Right ventricle myocardium inferior (tissue), 1 donor: Measurements from ENCODE around the gene TNNT3. TPM values are rescaled to one million over a fixed set of nuclear protein-coding genes. Genes with fewer than 3 reads are reported as not detected.
A peak's percentile ranks its signal among the peaks of the same experiment; 100 is the strongest.

ENCODE experiments used
- ATAC-seq: fragments of 200-7000 bp; cut with Tn5 transposase; one replicate; pipeline ENCODE4 v1.9.1; 2020; ENCODE audit warnings: mild to moderate bottlenecking, moderate library complexity
- DNase-seq: peaks from one replicate; pipeline ENCODE4 v3.0.0; 2021; ENCODE audit errors: missing footprints
- intact Hi-C: fragments of 100-400 bp; cut with DNase I; formaldehyde crosslinking; loops from one replicate; pipeline ENCODE4 v1.11.0; 2022
- total RNA-seq: library from RNA; stranded (reverse); fragmentation: NEBNext Ultra II Directional; extraction: Animal tissue kit (Norgen Biotek cat#: 25700); gene quantifications from one replicate; pipeline ENCODE4 v1.2.1, GENCODE V29; 2021
- donor health status: DM: no; HTN: yes; CAD: no; lungs with severe emphysema.

The TNNT3 gene
- total RNA-seq, 1 donor from 2014 or later = 36.3 TPM

GRCh38 chr11:1916986-1917522 is 2.4 kb upstream of the TNNT3 start:
- DNase-seq = peak; percentile 58
- intact Hi-C loops = loop anchor here (1.0 to 5.0 kb wide), 4 partner anchors 24 to 225 kb away; no protein-coding TSS in a partner anchor
- peak; percentile 58 for ATAC-seq

DNA sequence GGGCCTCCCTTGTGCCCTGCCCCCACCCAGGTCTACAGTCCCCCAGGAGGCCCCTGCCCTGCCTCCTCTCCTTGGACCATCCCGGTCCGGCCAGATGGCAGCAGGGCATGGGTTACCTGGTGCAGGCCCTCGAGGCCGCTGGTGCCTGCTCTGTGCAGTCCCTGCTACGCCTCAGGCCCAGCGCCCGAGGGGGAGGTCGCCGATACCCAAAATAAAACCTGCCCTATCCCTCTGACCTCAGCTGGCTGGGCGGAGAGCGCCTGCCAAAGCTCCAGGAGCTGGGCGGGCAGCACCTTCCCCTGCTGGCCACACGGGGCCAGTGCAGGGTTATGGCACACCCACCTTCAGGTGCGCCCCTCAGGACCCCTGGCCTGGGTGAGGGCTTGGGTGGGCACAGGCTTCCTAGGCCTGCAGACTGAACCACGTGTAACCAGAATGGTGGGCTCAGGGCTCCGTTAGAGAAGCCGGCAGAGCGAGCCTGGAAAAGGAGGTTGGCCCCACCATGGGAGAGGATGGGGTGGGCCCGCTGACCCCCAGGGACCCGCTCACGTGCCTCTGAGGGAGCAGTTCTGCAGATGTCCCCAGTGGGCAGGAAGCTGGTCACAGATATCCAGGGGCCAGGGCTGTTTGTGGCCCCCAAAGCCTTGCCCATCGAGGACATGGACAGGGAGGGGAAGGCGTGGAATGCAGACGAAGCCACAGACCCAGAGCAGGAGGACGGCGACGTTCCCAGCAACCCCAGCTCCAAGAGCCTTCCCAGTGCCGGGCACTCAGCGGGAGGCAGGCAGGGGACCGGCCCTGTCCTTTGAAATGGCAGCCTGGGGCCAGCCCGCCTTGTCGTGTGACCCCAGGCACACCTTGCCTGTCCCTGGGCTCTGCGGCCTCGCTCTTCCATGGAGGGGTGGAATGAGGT is 1.7 kb upstream of the TNNT3 start:
- peak; percentile 65 for ATAC-seq
- intact Hi-C loops = loop anchor here (2.0 to 5.0 kb wide), 3 partner anchors 35 to 225 kb away; no protein-coding TSS in a partner anchor
- peak; percentile 82 for DNase-seq

GRCh38 chr11:1918436-1919315 is 827 bp upstream of the TNNT3 start:
- ATAC-seq (no peak), DNase-seq (peak; percentile 57)
- intact Hi-C loops = loop anchor here (5.0 kb wide), 2 partner anchors 36 to 226 kb away; no protein-coding TSS in a partner anchor

DNA sequence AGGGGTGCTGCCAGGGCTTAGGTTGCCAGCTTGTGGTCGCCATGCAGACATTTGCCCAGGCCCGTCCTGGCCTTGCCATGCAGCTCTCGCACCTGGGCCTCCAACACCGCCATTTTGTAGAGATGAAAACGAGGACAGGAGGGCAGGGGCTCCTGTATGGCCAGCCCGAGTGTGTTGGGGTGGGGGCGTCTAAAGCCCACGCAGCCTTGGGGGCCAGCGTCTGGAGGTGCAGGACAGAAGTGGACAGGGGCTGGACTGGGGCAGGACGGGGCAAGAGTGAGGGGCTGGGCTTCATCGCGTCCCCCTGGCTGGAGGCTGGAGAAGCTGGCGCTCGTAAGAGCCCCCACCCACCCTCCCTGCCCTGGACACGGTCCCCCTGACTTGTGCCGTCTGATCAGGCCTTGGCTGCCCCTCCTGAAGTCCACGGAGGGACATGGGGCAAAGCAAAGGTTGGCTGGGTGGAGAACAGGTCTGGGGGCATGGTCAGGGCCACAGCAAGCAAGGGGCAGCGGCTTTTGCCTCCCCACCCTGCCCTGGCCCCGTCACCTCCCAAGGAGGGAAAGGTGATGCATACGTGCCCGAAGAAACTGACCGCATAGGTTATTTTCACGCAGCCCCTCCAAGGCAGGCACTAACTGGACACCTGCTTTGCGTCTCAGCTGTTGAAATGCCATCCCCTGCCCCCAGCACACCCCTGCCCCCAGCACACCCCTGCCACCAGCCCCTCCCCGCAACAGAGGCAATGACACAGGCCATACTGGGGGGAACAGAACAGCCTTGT is 815 bp downstream of the TNNT3 start:
- peak; percentile 60 for DNase-seq
- intact Hi-C loops = no loop called here
- no peak for ATAC-seq

- no peak for ATAC-seq
- intact Hi-C loops = no loop called here
- peak; percentile 52 for DNase-seq
These were observed 1.5 kb downstream of the TNNT3 start for GRCh38 chr11:1920909-1921573.

DNA sequence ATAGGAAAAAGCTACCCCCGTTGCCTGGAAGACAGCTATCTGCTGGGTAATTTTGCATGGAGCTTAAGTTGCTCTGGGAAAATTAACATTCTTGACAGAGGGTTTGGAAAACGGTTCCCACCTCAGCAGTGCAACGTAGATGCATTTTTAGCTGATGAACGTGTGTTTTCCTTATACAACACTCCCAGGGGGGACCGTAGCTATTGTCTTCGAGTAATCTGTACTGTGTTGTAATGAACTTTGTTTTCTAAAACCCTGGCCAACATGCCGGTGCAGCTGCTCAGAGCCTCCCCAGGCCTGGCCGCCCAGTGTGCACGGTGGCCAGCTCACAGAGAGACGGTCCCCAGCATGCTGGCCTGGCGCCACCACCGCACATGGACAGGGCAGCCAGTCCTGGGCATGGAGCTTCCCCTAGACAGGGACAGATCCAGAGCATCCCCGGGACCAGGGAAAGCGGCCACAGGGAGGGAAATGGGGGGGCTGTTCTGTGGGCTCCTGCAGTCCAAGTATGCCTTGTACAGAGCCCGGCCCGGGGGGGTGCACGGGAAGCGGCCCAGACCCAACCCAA is 2.2 kb downstream of the TNNT3 start:
- DNase-seq = peak; percentile 70

DNA sequence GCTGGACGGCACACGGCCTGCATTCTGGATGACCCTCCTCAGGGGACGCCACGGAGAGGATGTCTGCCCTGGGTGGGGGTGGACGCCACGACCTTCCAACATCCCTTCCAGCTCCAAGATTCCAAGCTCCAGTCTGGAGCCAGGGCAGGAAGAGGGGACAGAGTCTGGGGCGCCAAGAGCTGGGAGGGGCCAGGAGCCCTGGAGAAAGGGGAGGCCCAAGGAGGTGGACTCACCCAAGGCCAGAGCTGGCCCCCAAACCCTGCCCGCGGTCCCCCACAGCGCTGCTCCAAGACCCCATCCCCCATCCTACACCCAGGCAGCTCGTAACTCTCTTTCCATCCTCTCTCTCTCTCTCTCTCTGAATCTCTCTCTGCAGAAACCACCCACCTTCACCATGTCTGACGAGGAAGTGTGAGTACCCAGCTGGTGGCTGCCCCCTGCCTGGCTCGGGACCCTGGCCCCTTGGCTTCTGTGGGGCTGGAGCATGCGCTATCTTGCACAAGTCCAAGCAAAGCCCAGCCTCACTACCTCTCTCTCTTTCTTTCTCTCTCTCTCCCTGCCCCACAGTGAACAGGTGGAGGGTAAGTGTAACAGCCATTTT is 3.1 kb downstream of the TNNT3 start:
- intact Hi-C loops = no loop called here
- ATAC-seq (no peak), DNase-seq (peak; percentile 51)

More for the DNA sequence above, 2.2 kb downstream of the TNNT3 start:
- peak; percentile 12 for ATAC-seq
- intact Hi-C loops = no loop called here

DNA sequence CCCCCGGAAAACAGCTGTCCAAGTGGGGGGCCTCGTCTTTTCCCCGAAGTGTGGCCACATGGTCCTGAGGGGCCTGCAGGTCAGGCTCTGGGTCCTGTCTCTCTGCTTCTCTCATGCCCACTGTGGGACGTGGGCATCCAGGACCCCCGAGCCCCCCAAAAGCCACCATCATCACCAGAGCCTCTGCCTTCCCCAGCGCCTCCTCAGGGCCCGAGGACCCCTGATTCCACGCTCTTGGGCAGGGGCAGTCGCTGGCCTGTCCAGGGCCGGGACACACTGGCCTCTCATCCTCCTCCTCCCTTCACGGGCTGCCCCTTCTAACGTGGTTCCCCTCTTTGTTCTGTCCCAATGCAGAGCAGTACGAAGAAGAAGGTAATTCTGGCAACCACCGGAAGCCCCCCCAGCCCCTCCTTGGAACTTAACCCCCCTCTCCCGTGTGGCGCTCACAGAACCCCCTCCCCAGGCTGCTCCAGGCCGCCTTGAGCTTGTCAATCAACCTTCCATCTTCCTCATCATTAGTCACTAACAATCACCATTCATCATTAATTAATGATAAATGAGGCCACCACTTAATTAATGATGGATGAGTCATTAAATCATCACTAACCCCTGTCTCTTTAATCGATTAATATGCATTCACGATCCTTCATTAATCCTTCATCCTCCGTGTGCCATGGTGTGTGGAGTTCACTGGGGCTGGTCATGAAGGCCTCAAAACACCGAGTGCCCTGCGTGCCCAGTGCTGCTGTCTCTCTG is 3.9 kb downstream of the TNNT3 start:
- ATAC-seq = no peak
- peak; percentile 45 for DNase-seq
- intact Hi-C loops = no loop called here

- ATAC-seq (no peak), DNase-seq (peak; percentile 45)
- intact Hi-C loops = no loop called here
These were observed 4.7 kb downstream of the TNNT3 start for GRCh38 chr11:1924181-1924580.

DNA sequence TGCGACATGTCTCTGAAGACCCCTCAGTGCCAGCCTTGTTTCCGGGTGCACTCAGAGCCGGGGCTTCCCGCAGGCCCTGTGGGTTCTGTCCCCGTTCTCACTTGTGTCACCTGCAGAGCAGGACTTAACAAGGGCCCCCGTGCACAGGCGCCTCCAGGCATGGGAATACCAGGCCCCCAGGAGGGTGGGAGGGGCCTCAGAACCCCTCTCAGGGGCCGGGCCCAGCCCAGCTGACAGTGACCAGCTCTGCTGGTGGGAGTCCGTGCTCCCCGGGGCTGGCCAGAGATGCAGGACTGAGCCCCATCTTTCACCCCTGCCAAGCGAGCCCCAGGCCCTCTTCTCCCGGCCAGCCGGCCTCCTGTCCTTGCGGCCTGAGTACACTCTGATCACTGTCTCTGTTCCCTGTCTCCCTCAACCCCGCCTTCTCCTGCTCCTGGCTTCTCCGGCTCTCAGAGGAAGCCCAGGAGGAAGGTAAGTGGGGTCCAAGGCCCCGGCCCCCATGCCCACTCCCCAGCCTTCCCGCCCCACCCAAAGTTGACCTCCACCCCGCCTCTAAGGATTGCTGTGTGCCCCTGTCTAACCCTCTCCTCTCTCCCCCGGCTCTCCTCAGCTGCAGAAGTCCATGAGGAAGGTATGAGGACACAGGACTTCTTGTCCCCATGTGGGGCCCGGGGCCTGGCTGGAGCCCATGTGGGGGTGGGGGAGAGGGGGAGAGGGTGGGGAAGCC is 5.3 kb downstream of the TNNT3 start:
- intact Hi-C loops = no loop called here
- no peak for ATAC-seq
- peak; percentile 48 for DNase-seq

- no peak for ATAC-seq
- peak; percentile 40 for DNase-seq
- intact Hi-C loops = no loop called here
These were observed 6.1 kb downstream of the TNNT3 start for GRCh38 chr11:1925373-1926155.

GRCh38 chr11:1926156-1927025 is 6.9 kb downstream of the TNNT3 start:
- intact Hi-C loops = no loop called here
- DNase-seq (peak; percentile 46), ATAC-seq (no peak)

GRCh38 chr11:1927026-1927847 is 7.7 kb downstream of the TNNT3 start:
- intact Hi-C loops = no loop called here
- ATAC-seq (peak; percentile 65), DNase-seq (peak; percentile 66)
